WTC11 (cell line): ENCODE results near the gene MYLK. TPM values are rescaled to one million over a fixed set of nuclear protein-coding genes. Genes with fewer than 3 reads are reported as not detected.

Source experiments
- ATAC-seq: fragments of 200-7000 bp; cut with Tn5 transposase; 2 replicates; pipeline ENCODE4 v1.10.0; 2021; ENCODE audit warnings: mild to moderate bottlenecking, moderate library complexity
- CTCF ChIA-PET: fragments of 300-600 bp; sonication (Branson Sonifier 250); formaldehyde crosslinking; loops from one replicate; lab custom pipeline; 2021; ENCODE audit warnings: antibody characterized with exemption; lab: Charles Lee
- POLR2A ChIA-PET: fragments of 350-600 bp; sonication (Branson Sonifier 250); formaldehyde crosslinking; loops from one replicate; lab custom pipeline; 2021; ENCODE audit warnings: antibody characterized with exemption; lab: Charles Lee
- DNase-seq: peaks from one replicate; pipeline ENCODE4 v3.0.0; 2021; ENCODE audit warnings: low spot score
- H3K27ac Mint-ChIP-seq: 2 replicates; pipeline ENCODE4 v1.8.0; 2021; ENCODE audit warnings: mixed read lengths
- H3K27me3 Mint-ChIP-seq: 2 replicates; pipeline ENCODE4 v1.8.0; 2021; ENCODE audit warnings: low read depth, mild to moderate bottlenecking, moderate library complexity, mixed read lengths
- H3K36me3 Mint-ChIP-seq: 2 replicates; pipeline ENCODE4 v1.8.0; 2021; ENCODE audit warnings: mixed read lengths
- H3K4me1 Mint-ChIP-seq: 2 replicates; pipeline ENCODE4 v1.8.0; 2022; ENCODE audit warnings: mixed read lengths
- H3K4me3 Mint-ChIP-seq: 2 replicates; pipeline ENCODE4 v1.8.0; 2021; ENCODE audit warnings: mild to moderate bottlenecking, moderate library complexity, mixed read lengths
- H3K9me3 Mint-ChIP-seq: 2 replicates; pipeline ENCODE4 v1.8.0; 2021; ENCODE audit warnings: mixed read lengths
- EMX1 ChIP-seq: fragments of 250-450 bp; sonication (Bioruptor Pico); IDR thresholded peaks from 2 replicates; pipeline ENCODE4 v1.8.0; 2021; ENCODE audit warnings: mild to moderate bottlenecking
- ETV6 ChIP-seq: sonication (generic); formaldehyde crosslinking; IDR thresholded peaks from 2 replicates; pipeline ENCODE4 v1.8.1; 2022; ENCODE audit warnings: mild to moderate bottlenecking, missing genetic modification reagents
- FOXJ3 ChIP-seq: sonication (generic); formaldehyde crosslinking; IDR thresholded peaks from 2 replicates; pipeline ENCODE4 v1.9.0; 2021; ENCODE audit warnings: missing genetic modification reagents, mild to moderate bottlenecking, borderline replicate concordance
- KAT7 ChIP-seq: sonication (generic); formaldehyde crosslinking; IDR thresholded peaks from 2 replicates; pipeline ENCODE4 v1.8.1; 2023; ENCODE audit warnings: missing genetic modification reagents, mild to moderate bottlenecking, borderline replicate concordance
- SMAD4 ChIP-seq: sonication (generic); formaldehyde crosslinking; IDR thresholded peaks from 2 replicates; pipeline ENCODE4 v1.8.0; 2022; ENCODE audit warnings: mild to moderate bottlenecking, missing genetic modification reagents
- TEAD1 ChIP-seq: sonication (generic); formaldehyde crosslinking; IDR thresholded peaks from 2 replicates; pipeline ENCODE4 v1.8.0; 2022; ENCODE audit warnings: mild to moderate bottlenecking, missing genetic modification reagents
- ZNF219 ChIP-seq: sonication (generic); formaldehyde crosslinking; IDR thresholded peaks from 2 replicates; pipeline ENCODE4 v1.8.0; 2023; ENCODE audit warnings: missing genetic modification reagents, mild to moderate bottlenecking, borderline replicate concordance
- ZNF396 ChIP-seq: fragments of 250-450 bp; sonication (Bioruptor Pico); IDR thresholded peaks from 2 replicates; pipeline ENCODE4 v1.8.0; 2021; ENCODE audit warnings: mild to moderate bottlenecking, moderate library complexity, borderline replicate concordance
- total RNA-seq: library from RNA; stranded (reverse); gene quantifications from 3 replicates; pipeline ENCODE4 v1.2.3, GENCODE V29; 2021
- TF ChIP-seq, protein P1 (sequence below): sonication (generic); formaldehyde crosslinking; IDR thresholded peaks from 2 replicates; pipeline ENCODE4 v1.8.1; 2023; ENCODE audit warnings: mild to moderate bottlenecking, missing genetic modification reagents, borderline replicate concordance
- TF ChIP-seq, protein P2 (sequence below): fragments of 250-450 bp; sonication (Bioruptor Pico); conservative IDR thresholded peaks from 2 replicates; pipeline ENCODE4 v1.9.0; 2021; ENCODE audit warnings: mild to moderate bottlenecking
- TF ChIP-seq, protein P3 (sequence below): sonication (generic); formaldehyde crosslinking; IDR thresholded peaks from 2 replicates; pipeline ENCODE4 v1.8.0; 2022; ENCODE audit warnings: mild to moderate bottlenecking, missing genetic modification reagents
- TF ChIP-seq, protein P4 (sequence below): fragments of 250-450 bp; sonication (Bioruptor Pico); IDR thresholded peaks from 2 replicates; pipeline ENCODE4 v1.9.0; 2021; ENCODE audit warnings: moderate library complexity, mild to moderate bottlenecking, inconsistent platforms, borderline replicate concordance
- TF ChIP-seq, protein P5 (sequence below): sonication (generic); formaldehyde crosslinking; IDR thresholded peaks from 2 replicates; pipeline ENCODE4 v1.8.0; 2022; ENCODE audit warnings: missing genetic modification reagents
- TF ChIP-seq, protein P6 (sequence below): fragments of 250-450 bp; sonication (Bioruptor Pico); IDR thresholded peaks from 2 replicates; pipeline ENCODE4 v1.8.0; 2021; ENCODE audit warnings: mild to moderate bottlenecking
- TF ChIP-seq, protein P7 (sequence below): sonication (generic); formaldehyde crosslinking; IDR thresholded peaks from 2 replicates; pipeline ENCODE4 v1.8.0; 2022; ENCODE audit warnings: mild to moderate bottlenecking, missing genetic modification reagents
- TF ChIP-seq, protein P8 (sequence below): sonication (generic); formaldehyde crosslinking; IDR thresholded peaks from 2 replicates; pipeline ENCODE4 v1.8.1; 2022; ENCODE audit warnings: mild to moderate bottlenecking, moderate library complexity, missing genetic modification reagents

Gene MYLK
- total RNA-seq, 1 experiment from 2014 or later = 10.4 TPM

DNA sequence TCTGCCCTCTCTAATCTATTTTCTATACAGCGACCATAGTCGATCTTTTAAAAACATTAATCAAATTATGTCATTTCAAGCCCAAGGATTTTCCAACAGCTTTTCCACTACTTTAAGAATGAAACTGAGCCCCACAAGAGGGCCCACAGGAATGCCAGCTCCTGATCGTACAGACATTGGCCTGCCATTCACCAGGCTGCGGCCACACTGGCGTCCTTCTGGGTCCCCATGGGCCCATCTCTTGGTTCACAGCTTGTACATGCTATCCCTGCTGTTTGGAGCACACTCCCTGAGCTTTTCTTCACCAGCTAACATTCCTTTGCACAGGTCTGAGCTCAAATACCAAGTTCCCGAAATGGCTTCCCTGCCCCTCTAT is 149.6 kb downstream of the MYLK start (continued):
- TF ChIP-seq, protein P1, sequence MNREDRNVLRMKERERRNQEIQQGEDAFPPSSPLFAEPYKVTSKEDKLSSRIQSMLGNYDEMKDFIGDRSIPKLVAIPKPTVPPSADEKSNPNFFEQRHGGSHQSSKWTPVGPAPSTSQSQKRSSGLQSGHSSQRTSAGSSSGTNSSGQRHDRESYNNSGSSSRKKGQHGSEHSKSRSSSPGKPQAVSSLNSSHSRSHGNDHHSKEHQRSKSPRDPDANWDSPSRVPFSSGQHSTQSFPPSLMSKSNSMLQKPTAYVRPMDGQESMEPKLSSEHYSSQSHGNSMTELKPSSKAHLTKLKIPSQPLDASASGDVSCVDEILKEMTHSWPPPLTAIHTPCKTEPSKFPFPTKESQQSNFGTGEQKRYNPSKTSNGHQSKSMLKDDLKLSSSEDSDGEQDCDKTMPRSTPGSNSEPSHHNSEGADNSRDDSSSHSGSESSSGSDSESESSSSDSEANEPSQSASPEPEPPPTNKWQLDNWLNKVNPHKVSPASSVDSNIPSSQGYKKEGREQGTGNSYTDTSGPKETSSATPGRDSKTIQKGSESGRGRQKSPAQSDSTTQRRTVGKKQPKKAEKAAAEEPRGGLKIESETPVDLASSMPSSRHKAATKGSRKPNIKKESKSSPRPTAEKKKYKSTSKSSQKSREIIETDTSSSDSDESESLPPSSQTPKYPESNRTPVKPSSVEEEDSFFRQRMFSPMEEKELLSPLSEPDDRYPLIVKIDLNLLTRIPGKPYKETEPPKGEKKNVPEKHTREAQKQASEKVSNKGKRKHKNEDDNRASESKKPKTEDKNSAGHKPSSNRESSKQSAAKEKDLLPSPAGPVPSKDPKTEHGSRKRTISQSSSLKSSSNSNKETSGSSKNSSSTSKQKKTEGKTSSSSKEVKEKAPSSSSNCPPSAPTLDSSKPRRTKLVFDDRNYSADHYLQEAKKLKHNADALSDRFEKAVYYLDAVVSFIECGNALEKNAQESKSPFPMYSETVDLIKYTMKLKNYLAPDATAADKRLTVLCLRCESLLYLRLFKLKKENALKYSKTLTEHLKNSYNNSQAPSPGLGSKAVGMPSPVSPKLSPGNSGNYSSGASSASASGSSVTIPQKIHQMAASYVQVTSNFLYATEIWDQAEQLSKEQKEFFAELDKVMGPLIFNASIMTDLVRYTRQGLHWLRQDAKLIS (CRISPR knock-in tag) = no peak

DNA sequence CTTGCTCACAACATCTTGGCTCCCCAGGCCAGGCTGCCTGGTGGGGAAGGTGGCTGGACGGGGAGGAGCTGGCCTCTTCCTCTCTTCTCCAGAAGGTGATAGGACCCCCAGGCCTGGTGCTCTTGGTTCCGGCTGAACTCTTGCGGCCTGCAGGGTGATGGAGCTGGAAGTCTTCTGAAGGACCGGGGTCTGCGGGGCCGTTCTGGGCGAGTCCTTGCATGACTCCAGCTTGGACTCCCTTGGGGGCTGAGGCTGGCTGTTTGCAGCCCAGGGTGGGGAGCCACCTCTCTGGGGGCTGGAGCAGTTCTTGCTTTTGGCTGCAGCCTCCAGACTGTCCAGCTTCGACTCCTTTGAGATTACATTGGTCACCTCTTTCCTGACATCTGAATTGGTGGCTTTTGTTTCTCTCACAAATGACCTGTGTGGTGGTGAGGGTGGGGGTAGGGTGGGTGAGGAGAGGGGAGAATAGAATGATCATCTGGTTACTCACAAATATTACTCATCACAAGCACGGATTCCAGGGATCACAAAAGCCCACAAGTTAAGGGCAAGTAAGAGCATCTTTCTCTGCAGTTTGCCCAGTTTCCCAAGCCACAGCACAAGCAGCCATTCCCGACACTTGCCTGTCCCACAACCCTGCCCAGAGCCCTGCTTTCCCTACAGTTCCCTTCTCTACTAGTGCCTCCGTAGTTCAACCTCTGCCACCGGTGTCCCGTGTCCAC is 150.2 kb downstream of the MYLK start:
- CTCF ChIA-PET = interaction anchor here (1.1 to 3.4 kb wide), 2 partner anchors 10 to 92 kb away, joined by 4 to 16 read pairs; no protein-coding TSS in a partner anchor
- no peak for ATAC-seq
- Mint-ChIP-seq H3K27me3 (no peaks in the 10 kb centered on the region), H3K9me3 (no peaks in the 10 kb centered on the region), H3K4me1 (no peaks in the 10 kb centered on the region)
- TF ChIP-seq, protein P2, sequence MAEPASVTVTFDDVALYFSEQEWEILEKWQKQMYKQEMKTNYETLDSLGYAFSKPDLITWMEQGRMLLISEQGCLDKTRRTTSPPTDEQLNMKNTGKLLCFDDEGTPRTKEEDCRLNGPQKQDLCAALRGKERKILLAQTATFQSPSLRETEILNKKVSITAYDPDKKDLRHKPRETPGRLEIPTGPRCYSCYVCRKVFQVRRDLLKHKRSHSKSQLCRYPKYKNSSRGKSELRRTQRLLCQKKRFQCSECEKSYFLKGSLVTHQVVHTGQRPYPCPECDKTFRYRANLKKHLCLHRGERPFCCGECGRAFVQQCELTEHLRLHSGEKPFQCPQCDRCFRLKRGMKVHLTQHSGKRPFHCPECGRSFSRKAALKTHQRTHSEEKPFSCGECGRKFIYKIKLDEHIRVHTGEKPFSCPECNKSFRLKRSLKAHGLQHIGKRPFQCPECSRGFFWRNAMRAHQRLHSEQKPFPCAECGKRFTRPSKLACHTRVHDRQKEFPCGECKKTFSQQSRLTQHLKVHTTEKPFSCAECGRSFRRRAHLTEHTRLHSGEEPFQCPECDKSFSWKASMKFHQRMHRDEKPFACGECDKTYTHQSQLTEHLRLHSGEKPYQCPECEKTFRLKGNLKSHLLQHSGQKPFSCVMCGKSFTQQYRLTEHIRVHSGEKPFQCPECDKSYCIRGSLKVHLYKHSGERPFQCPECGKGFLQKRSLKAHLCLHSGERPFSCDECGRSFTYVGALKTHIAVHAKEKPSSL (CRISPR knock-in tag) = no peak
- no peak for TF ChIP-seq ZNF396 (CRISPR knock-in tag)
- TF ChIP-seq, protein P3, sequence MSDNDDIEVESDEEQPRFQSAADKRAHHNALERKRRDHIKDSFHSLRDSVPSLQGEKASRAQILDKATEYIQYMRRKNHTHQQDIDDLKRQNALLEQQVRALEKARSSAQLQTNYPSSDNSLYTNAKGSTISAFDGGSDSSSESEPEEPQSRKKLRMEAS = no peak
- TF ChIP-seq, protein P4, sequence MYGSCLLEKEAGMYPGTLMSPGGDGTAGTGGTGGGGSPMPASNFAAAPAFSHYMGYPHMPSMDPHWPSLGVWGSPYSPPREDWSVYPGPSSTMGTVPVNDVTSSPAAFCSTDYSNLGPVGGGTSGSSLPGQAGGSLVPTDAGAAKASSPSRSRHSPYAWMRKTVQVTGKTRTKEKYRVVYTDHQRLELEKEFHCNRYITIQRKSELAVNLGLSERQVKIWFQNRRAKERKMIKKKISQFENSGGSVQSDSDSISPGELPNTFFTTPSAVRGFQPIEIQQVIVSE (CRISPR knock-in tag) = no peak
- TF ChIP-seq EMX1 (CRISPR knock-in tag) = no peak
- no peak for TF ChIP-seq FOXJ3 (CRISPR knock-in tag)
- TF ChIP-seq, protein P5, sequence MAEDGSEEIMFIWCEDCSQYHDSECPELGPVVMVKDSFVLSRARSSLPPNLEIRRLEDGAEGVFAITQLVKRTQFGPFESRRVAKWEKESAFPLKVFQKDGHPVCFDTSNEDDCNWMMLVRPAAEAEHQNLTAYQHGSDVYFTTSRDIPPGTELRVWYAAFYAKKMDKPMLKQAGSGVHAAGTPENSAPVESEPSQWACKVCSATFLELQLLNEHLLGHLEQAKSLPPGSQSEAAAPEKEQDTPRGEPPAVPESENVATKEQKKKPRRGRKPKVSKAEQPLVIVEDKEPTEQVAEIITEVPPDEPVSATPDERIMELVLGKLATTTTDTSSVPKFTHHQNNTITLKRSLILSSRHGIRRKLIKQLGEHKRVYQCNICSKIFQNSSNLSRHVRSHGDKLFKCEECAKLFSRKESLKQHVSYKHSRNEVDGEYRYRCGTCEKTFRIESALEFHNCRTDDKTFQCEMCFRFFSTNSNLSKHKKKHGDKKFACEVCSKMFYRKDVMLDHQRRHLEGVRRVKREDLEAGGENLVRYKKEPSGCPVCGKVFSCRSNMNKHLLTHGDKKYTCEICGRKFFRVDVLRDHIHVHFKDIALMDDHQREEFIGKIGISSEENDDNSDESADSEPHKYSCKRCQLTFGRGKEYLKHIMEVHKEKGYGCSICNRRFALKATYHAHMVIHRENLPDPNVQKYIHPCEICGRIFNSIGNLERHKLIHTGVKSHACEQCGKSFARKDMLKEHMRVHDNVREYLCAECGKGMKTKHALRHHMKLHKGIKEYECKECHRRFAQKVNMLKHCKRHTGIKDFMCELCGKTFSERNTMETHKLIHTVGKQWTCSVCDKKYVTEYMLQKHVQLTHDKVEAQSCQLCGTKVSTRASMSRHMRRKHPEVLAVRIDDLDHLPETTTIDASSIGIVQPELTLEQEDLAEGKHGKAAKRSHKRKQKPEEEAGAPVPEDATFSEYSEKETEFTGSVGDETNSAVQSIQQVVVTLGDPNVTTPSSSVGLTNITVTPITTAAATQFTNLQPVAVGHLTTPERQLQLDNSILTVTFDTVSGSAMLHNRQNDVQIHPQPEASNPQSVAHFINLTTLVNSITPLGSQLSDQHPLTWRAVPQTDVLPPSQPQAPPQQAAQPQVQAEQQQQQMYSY (CRISPR knock-in tag) = no peak
- no peak for TF ChIP-seq SMAD4 (CRISPR knock-in tag)
- TF ChIP-seq KAT7 (CRISPR knock-in tag) = no peak
- TF ChIP-seq TEAD1 (CRISPR knock-in tag) = no peak
- TF ChIP-seq, protein P6, sequence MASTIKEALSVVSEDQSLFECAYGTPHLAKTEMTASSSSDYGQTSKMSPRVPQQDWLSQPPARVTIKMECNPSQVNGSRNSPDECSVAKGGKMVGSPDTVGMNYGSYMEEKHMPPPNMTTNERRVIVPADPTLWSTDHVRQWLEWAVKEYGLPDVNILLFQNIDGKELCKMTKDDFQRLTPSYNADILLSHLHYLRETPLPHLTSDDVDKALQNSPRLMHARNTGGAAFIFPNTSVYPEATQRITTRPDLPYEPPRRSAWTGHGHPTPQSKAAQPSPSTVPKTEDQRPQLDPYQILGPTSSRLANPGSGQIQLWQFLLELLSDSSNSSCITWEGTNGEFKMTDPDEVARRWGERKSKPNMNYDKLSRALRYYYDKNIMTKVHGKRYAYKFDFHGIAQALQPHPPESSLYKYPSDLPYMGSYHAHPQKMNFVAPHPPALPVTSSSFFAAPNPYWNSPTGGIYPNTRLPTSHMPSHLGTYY (CRISPR knock-in tag) = no peak
- TF ChIP-seq, protein P7, sequence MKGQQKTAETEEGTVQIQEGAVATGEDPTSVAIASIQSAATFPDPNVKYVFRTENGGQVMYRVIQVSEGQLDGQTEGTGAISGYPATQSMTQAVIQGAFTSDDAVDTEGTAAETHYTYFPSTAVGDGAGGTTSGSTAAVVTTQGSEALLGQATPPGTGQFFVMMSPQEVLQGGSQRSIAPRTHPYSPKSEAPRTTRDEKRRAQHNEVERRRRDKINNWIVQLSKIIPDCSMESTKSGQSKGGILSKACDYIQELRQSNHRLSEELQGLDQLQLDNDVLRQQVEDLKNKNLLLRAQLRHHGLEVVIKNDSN (CRISPR knock-in tag) = no peak
- TF ChIP-seq ZNF219 (CRISPR knock-in tag) = no peak
- TF ChIP-seq, protein P8, sequence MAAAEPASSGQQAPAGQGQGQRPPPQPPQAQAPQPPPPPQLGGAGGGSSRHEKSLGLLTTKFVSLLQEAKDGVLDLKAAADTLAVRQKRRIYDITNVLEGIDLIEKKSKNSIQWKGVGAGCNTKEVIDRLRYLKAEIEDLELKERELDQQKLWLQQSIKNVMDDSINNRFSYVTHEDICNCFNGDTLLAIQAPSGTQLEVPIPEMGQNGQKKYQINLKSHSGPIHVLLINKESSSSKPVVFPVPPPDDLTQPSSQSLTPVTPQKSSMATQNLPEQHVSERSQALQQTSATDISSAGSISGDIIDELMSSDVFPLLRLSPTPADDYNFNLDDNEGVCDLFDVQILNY = no peak
- no peak for TF ChIP-seq ETV6 (CRISPR knock-in tag)
- TF ChIP-seq, all 79 proteins: peak for 0
- POLR2A ChIA-PET = no interaction called here
- Mint-ChIP-seq H3K4me3 (no peak overlapping the region), H3K36me3 (no peaks in the 10 kb centered on the region), H3K27ac (no peak overlapping the region)
- no peak for DNase-seq
